Skin of body (tissue), 2 donors: Measurements from ENCODE around the gene TEAD4. TPM values are rescaled to one million over a fixed set of nuclear protein-coding genes. Genes with fewer than 3 reads are reported as not detected.

Experiments used
- DNase-seq: peaks from one replicate; lab custom pipeline; 2025; lab: John Stamatoyannopoulos, UW
- total RNA-seq: library from RNA; depleted of rRNA; stranded (reverse); fragments of >200 nt; gene quantifications from one replicate; pipeline ENCODE4 v1.2.3, GENCODE V29; 2014

The TEAD4 gene
- total RNA-seq, 1 donor from 2014 or later, result 5.2 TPM

DNA sequence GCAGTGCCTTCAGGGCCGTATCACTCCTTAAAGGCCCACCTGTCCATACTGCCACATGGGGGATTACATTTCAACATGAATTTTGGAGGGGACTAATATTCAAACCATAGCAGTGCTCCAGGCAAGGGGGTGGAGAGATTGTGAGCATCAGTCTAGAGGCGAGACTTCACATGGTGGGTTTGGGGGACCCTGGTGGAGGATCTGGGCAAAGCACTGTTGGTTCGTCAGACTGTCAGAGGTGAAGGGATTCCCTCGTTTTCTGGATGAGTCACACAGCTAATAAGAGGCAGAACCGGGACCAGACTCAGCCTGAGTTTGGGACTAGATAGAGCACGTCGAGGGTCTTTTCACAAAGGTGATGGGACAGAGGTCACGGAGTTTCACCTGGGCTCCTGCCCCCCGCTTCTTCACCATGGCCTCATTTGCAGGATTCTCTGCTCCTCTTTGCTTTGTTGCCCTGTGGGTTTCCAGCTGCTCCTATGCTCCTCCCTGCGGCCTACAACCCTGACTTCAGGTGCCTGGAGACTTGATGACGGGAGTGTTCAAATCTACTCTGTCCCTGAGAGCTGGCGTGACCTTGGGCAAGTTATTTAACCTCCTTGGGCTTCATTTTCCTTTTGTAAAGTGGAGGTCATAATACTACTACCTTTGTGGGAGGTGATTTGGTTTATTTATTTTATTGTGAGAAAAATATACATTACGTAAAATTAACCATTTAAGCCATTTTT lies 41.5 kb downstream of the TEAD4 start:
- DNase-seq, result no peak

- DNase-seq, result no peak
Measured at GRCh38 chr12:3002646-3003045, 43.4 kb downstream of the TEAD4 start.

DNA sequence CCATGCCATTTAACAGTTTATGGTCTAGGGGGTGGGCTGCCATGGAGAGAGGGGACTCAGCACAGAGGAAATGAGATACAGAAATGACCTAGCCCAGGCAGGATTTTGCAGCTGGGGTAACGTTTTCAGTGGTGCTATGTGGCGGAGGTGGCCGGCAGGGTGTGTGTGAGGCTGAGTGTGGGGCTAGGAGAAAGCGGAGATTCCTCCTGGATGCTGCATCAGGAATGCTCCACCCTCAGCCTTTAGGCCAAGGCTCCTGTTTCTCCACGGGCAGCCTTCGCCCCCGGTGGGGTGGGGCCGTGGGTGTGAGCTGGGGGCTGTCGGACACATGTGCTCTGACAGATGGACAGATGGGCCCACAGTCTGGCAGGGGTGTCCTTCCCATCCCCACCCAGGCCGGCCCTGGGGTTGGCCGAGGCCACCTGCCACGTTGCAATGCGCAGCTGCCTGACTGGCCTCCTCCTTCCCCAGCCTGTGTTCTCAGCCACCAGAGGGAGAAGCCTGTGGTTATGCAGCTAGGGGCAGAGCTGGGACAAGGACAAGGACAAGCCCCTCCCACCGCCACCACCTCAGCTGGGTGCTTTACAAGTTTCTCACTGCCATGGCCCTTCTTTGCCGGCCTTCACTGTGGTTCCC lies 44.3 kb downstream of the TEAD4 start:
- no peak for DNase-seq

GRCh38 chr12:3004655-3005565 lies 45.7 kb downstream of the TEAD4 start:
- no peak for DNase-seq

- no peak for DNase-seq
Measured at GRCh38 chr12:3005736-3006135, 46.5 kb downstream of the TEAD4 start.

DNA sequence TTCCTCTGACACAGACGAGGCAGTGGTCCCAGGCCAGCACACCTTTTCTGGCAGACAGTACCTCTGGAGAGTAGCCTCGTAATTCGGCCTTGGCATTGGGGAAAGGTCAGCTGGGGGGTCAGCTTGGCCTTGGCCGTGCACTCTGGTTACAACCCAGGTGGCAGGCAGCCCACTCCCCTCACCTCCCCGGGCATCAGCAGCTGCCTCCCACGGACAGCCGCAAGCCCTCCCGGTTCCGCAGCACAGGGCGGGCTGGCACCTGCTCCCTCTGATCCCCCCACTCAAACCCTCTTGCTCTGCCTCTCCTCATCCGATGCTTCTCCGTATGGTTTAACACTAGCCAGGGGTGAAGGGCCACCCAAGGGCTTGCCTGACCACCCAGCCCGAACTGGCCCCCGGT lies 50.6 kb downstream of the TEAD4 start:
- DNase-seq, result no peak

- DNase-seq, result no peak
Measured at GRCh38 chr12:3010214-3010930, 51.2 kb downstream of the TEAD4 start.

DNA sequence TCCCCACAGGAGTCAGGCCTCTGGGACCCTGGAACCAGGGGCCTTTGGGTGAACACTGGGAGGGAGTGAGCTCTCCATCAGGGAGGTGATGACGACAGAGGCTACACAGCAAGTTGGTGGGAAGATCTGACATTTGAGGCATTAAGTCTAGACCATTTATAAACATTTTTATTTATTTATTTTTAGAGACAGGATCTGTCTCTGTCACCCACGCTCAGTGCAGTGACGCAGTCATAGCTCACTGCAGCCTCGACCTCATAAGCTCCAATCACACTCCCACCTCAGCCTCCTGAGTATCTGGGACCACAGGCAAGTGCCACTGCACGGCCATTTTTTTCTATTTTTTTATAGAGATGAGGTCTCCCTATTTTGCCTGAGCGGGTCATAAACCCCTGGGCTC lies 53.6 kb downstream of the TEAD4 start:
- no peak for DNase-seq

DNA sequence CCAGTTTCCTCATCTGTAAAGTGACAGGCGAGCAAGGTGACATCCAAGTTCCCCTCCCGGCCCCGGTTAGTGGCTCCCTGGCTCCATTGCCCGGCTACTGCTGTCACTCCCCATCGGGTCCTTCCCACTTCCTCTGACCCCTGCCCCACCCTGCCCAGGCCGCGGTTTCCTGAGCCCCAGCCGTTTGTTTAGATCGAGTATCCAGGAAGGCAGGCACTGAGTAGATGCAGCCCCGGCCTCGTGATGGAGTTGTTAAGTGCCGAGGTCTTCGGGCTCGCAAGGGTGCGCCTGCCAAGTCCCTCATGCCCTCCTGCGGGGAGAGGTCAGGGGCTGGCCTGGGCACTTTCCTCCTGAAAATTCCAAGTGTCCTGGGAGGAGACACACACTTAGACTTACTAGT lies 55.4 kb downstream of the TEAD4 start:
- no peak for DNase-seq

- DNase-seq, result no peak
Measured at GRCh38 chr12:3015356-3015755, 56.2 kb downstream of the TEAD4 start.

DNA sequence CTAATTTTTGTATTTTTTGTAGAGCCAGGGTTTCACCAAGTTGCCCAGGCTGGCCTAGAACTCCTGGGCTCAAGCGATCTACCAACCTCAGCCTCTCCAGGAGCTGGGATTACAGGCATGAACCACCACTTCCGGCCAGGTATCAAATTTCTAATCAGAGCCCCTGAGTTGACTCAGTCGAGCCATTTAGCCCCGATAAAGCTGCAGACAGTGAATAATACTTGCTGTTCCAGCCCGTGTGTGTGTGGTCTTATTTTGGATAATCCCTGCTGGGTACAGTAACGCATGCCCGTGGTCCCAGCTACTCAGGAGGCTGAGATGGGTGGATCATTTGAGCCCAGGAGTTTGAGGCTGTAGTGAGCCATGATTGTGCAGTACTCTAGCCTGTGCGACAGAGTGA lies 57.0 kb downstream of the TEAD4 start:
- DNase-seq, result no peak

DNA sequence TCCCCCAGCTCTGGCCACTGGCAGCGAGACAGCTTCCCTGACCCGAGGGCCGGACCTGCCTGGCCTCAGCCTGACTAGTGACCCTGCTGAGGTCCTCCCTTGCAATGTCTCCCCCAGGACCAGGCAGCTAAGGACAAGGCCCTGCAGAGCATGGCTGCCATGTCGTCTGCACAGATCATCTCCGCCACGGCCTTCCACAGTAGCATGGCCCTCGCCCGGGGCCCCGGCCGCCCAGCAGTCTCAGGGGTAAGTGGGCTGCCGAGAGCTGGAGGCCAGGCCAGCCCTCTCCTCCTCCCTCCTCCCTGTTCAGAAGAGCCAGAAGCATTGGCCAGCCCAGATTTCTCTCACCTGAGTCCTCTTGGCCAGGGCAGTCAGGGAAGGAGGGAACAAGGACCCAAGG lies 58.1 kb downstream of the TEAD4 start:
- DNase-seq, result no peak

GRCh38 chr12:3018284-3019004 lies 59.2 kb downstream of the TEAD4 start:
- no peak for DNase-seq

DNA sequence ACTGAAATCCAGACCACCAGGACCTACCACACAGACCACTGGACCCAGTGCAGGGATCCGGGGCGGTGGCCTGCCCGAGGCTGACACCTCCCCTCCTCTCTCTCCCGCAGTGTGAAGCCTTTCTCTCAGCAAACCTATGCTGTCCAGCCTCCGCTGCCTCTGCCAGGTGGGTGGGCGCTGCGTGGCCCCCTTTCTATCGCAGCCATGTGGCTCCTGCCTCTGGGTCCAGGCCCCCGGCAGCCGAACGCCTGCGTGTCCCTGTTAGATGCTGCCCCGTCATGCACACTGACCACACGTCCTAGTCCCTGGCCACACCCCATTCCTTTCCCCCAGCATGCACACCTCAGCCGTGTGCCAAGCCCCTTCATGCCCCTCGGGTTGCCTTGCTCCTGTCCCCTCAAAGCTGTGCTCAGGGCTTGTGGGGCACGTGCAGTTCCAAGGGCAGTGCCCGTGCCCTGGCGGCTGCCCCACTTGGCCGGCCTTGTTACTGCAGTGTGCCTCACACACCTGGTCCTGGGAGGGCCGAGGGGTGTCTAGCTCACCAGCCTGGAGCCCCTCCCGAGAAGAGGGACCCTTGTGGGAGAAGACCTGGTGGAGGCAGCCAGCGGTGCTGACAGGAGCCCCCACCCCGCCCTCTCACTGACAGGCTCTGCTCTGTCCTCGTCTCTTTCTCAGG lies 59.9 kb downstream of the TEAD4 start:
- DNase-seq, result no peak

DNA sequence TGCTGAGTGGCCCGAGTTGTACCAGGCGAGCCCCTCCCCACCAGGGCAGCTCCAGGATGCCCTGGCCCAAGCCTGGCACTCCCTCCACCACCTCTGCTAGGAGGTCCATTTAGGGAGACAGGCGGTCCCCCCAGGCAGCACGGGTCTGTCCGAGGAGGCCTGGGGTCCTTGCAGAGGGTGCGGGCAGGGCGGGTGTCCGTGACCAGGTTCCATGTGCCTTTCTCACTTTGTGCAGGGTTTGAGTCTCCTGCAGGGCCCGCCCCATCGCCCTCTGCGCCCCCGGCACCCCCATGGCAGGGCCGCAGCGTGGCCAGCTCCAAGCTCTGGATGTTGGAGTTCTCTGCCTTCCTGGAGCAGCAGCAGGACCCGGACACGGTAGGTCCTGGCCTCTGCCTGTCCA lies 61.2 kb downstream of the TEAD4 start:
- DNase-seq, result no peak

DNA sequence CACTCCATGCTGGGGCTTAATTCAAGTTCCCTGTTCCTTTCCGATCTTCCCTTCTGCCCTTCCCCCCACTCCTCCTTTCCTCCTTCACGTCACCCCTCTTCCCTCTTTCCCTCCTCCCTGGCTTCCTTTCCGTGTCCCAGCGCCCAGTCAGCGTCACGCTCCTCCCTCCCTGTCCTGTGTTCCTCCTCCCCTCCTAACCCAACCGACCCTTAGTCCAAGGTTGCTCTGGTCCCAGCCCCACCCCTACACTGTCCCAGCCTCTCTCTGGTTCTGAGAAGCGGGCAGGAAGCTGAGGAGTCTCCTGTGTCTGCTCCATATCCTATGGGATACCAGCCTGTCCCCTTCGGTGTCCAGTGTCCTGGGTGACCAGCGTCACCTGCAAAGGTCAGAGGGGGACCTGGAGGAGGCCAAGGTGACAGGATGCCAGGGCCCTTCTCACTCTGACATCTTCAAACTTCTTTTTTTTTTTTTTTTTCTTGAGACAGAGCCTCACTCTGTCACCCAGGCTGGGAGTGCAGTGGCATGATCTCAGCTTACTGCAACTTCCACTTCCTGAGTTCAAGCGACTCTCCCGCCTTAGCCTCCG lies 61.7 kb downstream of the TEAD4 start:
- no peak for DNase-seq

DNA sequence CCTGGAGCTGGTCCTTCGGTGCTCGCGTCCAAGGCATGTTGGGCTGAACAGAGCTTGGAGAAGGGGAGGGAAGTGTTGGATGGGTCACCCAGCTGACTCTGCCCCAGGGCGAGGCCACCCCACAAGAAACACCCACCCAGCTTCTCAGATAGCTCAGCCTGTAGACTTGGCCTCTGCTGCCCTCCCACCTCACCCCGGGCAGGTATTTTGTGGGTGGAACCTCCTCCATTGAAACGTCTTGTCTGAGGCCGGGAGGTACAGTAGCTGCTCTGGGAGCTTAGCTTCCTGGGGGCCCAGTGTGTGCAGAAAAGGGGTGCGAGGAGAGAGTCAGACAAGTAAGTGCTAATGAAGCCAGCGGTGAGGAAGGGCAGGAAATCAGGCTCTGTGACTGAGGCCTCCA lies 63.2 kb downstream of the TEAD4 start:
- no peak for DNase-seq

- DNase-seq, result no peak
Measured at GRCh38 chr12:3022961-3023360, 63.8 kb downstream of the TEAD4 start.

GRCh38 chr12:3028108-3028507 lies 68.9 kb downstream of the TEAD4 start:
- no peak for DNase-seq

DNA sequence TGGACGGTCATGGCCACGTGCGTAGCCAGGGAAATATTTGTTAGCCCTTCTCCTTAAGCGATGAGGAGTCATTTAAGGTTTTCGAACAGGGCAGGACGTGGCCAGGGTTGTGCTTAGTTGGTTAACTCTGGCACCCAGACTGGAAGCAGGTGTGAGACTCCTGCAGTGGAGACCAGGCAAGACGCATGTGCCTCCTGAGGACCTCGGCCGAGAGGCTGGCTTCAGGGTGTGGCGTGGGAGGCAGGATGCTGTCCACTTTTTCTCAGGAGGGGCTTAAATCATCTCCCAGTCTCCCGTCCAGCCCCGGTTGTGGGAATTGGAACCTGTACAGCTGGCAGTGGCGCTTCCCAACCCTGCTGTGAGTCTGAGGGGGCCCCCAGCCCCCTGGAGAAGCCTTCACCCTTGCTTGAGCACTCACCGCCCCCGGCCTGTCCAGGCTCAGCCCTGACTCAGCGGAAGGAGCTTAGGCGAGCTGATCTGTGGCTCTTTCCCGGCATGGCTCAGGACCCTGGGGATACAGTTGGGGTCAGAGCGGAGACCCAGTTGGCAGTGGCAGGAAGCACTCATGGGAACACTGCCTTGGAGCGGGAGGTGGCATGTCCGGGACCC lies 71.7 kb downstream of the TEAD4 start:
- no peak for DNase-seq
